ENCODE data around the gene VPS26C.
"Not testable (repeated sequence)": the region's sequence is repeated elsewhere in the genome, so short reads cannot be mapped to it uniquely, and the experiment has no call there.

VPS26C gene

GRCh38 chr21:37292041-37292440, 24.9 kb upstream of the VPS26C start:
- DNase-seq: no peak
- Histone ChIP-seq H3K4me1 (ENCODE audit: control extremely low read depth in 1 of 4, control insufficient read depth in 4 of 4, insufficient read depth in 4 of 4, low read length in 3 of 4) (peaks cover 0 to 9% (median 1%) of the 10 kb centered on the region in 4 experiments), H3K9me3 (ENCODE audit: control extremely low read depth in 1 of 5, control insufficient read depth in 4 of 5, insufficient read depth in 2 of 5, low read depth in 1 of 5, low read length in 4 of 5) (no peaks in the 10 kb centered on the region), H3K36me3 (ENCODE audit: control insufficient read depth in 4 of 4, insufficient read depth in 4 of 4, low read length in 3 of 4) (no peaks in the 10 kb centered on the region), H3K4me3 (ENCODE audit: control insufficient read depth in 1 of 7, extremely low read depth in 1 of 7, insufficient read depth in 4 of 7, low read depth in 2 of 7, low read length in 6 of 7) (no peak overlapping the region), H3K27me3 (replicated peaks in 2 of 5; ENCODE audit: control insufficient read depth in 4 of 5, insufficient read depth in 5 of 5, low read length in 4 of 5) (no peaks in the 10 kb centered on the region), H3K27ac (ENCODE audit: insufficient read depth in 1 of 2, low read depth in 1 of 2, low read length in 2 of 2, poor library complexity in 1 of 2, severe bottlenecking in 2 of 2) (no peak overlapping the region)
- ChIA-PET CTCF (interaction anchor here (1.2 to 1.4 kb wide), 2 partner anchors 8 to 33 kb away, joined by 3 to 4 read pairs; no protein-coding TSS in a partner anchor), POLR2A (no interaction called here)
- whole genome bisulfite sequencing (ENCODE audit: insufficient coverage): 100% methylated on average over 1 of the region's 1 CpG

- H3K27me3 ChIP-seq (replicated peaks in 2 of 5; ENCODE audit: control insufficient read depth in 4 of 5, insufficient read depth in 5 of 5, low read length in 4 of 5); H3K4me3 ChIP-seq (ENCODE audit: control insufficient read depth in 1 of 7, extremely low read depth in 1 of 7, insufficient read depth in 4 of 7, low read depth in 2 of 7, low read length in 6 of 7); H3K4me1 ChIP-seq (ENCODE audit: control extremely low read depth in 1 of 4, control insufficient read depth in 4 of 4, insufficient read depth in 4 of 4, low read length in 3 of 4); POLR2A ChIA-PET; H3K9me3 ChIP-seq (ENCODE audit: control extremely low read depth in 1 of 5, control insufficient read depth in 4 of 5, insufficient read depth in 2 of 5, low read depth in 1 of 5, low read length in 4 of 5); H3K36me3 ChIP-seq (ENCODE audit: control insufficient read depth in 4 of 4, insufficient read depth in 4 of 4, low read length in 3 of 4); H3K27ac ChIP-seq (ENCODE audit: insufficient read depth in 1 of 2, low read depth in 1 of 2, low read length in 2 of 2, poor library complexity in 1 of 2, severe bottlenecking in 2 of 2); DNase-seq: not testable (repeated sequence)
- CTCF ChIA-PET: interaction anchor here (1.0 kb wide), 1 partner anchor 9 kb away, joined by 3 read pairs; no protein-coding TSS in a partner anchor
- 91% methylated on average over 14 of the region's 38 CpGs for WGBS (ENCODE audit: insufficient coverage)
Measured at GRCh38 chr21:37283191-37283710, 16.1 kb upstream of the VPS26C start.

GRCh38 chr21:37282602-37283001, 15.5 kb upstream of the VPS26C start:
- WGBS (ENCODE audit: insufficient coverage): 83% methylated on average over 7 of the region's 10 CpGs
- H3K27ac ChIP-seq (ENCODE audit: insufficient read depth in 1 of 2, low read depth in 1 of 2, low read length in 2 of 2, poor library complexity in 1 of 2, severe bottlenecking in 2 of 2); H3K36me3 ChIP-seq (ENCODE audit: control insufficient read depth in 4 of 4, insufficient read depth in 4 of 4, low read length in 3 of 4); H3K27me3 ChIP-seq (replicated peaks in 2 of 5; ENCODE audit: control insufficient read depth in 4 of 5, insufficient read depth in 5 of 5, low read length in 4 of 5); H3K4me1 ChIP-seq (ENCODE audit: control extremely low read depth in 1 of 4, control insufficient read depth in 4 of 4, insufficient read depth in 4 of 4, low read length in 3 of 4); POLR2A ChIA-PET; H3K9me3 ChIP-seq (ENCODE audit: control extremely low read depth in 1 of 5, control insufficient read depth in 4 of 5, insufficient read depth in 2 of 5, low read depth in 1 of 5, low read length in 4 of 5): not testable (repeated sequence)
- peak in 1 of 3 donors; percentile 30 for DNase-seq
- H3K4me3 ChIP-seq (ENCODE audit: control insufficient read depth in 1 of 7, extremely low read depth in 1 of 7, insufficient read depth in 4 of 7, low read depth in 2 of 7, low read length in 6 of 7): peak overlapping the region in 2 of 7 experiments; percentile 19 to 26
- CTCF ChIA-PET: interaction anchor here (1.3 kb wide), 1 partner anchor 87 kb away, joined by 3 read pairs; no protein-coding TSS in a partner anchor

- Histone ChIP-seq H3K36me3 (ENCODE audit: control insufficient read depth in 4 of 4, insufficient read depth in 4 of 4, low read length in 3 of 4) (no peaks in the 10 kb centered on the region), H3K4me1 (ENCODE audit: control extremely low read depth in 1 of 4, control insufficient read depth in 4 of 4, insufficient read depth in 4 of 4, low read length in 3 of 4) (peaks cover 0 to 5% (median 1%) of the 10 kb centered on the region in 4 experiments), H3K27ac (ENCODE audit: insufficient read depth in 1 of 2, low read depth in 1 of 2, low read length in 2 of 2, poor library complexity in 1 of 2, severe bottlenecking in 2 of 2) (no peak overlapping the region), H3K27me3 (replicated peaks in 2 of 5; ENCODE audit: control insufficient read depth in 4 of 5, insufficient read depth in 5 of 5, low read length in 4 of 5) (no peaks in the 10 kb centered on the region), H3K9me3 (ENCODE audit: control extremely low read depth in 1 of 5, control insufficient read depth in 4 of 5, insufficient read depth in 2 of 5, low read depth in 1 of 5, low read length in 4 of 5) (peaks cover 0 to 2% (median 0%) of the 10 kb centered on the region in 5 experiments), H3K4me3 (ENCODE audit: control insufficient read depth in 1 of 7, extremely low read depth in 1 of 7, insufficient read depth in 4 of 7, low read depth in 2 of 7, low read length in 6 of 7) (peak overlapping the region in 3 of 7 experiments; percentile 19 to 69 (median 26))
- POLR2A ChIA-PET: no interaction called here
- whole genome bisulfite sequencing (ENCODE audit: insufficient coverage): 47% methylated on average over 12 of the region's 16 CpGs
- DNase-seq: peak in 1 of 3 donors; percentile 37
- CTCF ChIA-PET: interaction anchor here (1.3 kb wide), 1 partner anchor 87 kb away, joined by 3 read pairs; no protein-coding TSS in a partner anchor
Measured at GRCh38 chr21:37281993-37282392, 14.9 kb upstream of the VPS26C start.

GRCh38 chr21:37281579-37281978, 14.4 kb upstream of the VPS26C start:
- Histone ChIP-seq H3K27me3 (replicated peaks in 2 of 5; ENCODE audit: control insufficient read depth in 4 of 5, insufficient read depth in 5 of 5, low read length in 4 of 5) (no peaks in the 10 kb centered on the region), H3K27ac (ENCODE audit: insufficient read depth in 1 of 2, low read depth in 1 of 2, low read length in 2 of 2, poor library complexity in 1 of 2, severe bottlenecking in 2 of 2) (no peak overlapping the region), H3K36me3 (ENCODE audit: control insufficient read depth in 4 of 4, insufficient read depth in 4 of 4, low read length in 3 of 4) (no peaks in the 10 kb centered on the region), H3K4me3 (ENCODE audit: control insufficient read depth in 1 of 7, extremely low read depth in 1 of 7, insufficient read depth in 4 of 7, low read depth in 2 of 7, low read length in 6 of 7) (peak overlapping the region in 4 of 7 experiments; percentile 26 to 69 (median 56)), H3K9me3 (ENCODE audit: control extremely low read depth in 1 of 5, control insufficient read depth in 4 of 5, insufficient read depth in 2 of 5, low read depth in 1 of 5, low read length in 4 of 5) (peaks cover 0 to 2% (median 0%) of the 10 kb centered on the region in 5 experiments), H3K4me1 (ENCODE audit: control extremely low read depth in 1 of 4, control insufficient read depth in 4 of 4, insufficient read depth in 4 of 4, low read length in 3 of 4) (peaks cover 0 to 5% (median 1%) of the 10 kb centered on the region in 4 experiments)
- ChIA-PET CTCF (interaction anchor here (1.3 kb wide), 1 partner anchor 88 kb away, joined by 3 read pairs; no protein-coding TSS in a partner anchor), POLR2A (no interaction called here)
- peak in 1 of 3 donors; percentile 13 for DNase-seq
- 25% methylated on average over 8 of the region's 10 CpGs for WGBS (ENCODE audit: insufficient coverage)

GRCh38 chr21:37279271-37279670, 12.1 kb upstream of the VPS26C start:
- H3K4me1 ChIP-seq (ENCODE audit: control extremely low read depth in 1 of 4, control insufficient read depth in 4 of 4, insufficient read depth in 4 of 4, low read length in 3 of 4); CTCF ChIA-PET; H3K9me3 ChIP-seq (ENCODE audit: control extremely low read depth in 1 of 5, control insufficient read depth in 4 of 5, insufficient read depth in 2 of 5, low read depth in 1 of 5, low read length in 4 of 5); POLR2A ChIA-PET; H3K4me3 ChIP-seq (ENCODE audit: control insufficient read depth in 1 of 7, extremely low read depth in 1 of 7, insufficient read depth in 4 of 7, low read depth in 2 of 7, low read length in 6 of 7); H3K36me3 ChIP-seq (ENCODE audit: control insufficient read depth in 4 of 4, insufficient read depth in 4 of 4, low read length in 3 of 4); H3K27me3 ChIP-seq (replicated peaks in 2 of 5; ENCODE audit: control insufficient read depth in 4 of 5, insufficient read depth in 5 of 5, low read length in 4 of 5); H3K27ac ChIP-seq (ENCODE audit: insufficient read depth in 1 of 2, low read depth in 1 of 2, low read length in 2 of 2, poor library complexity in 1 of 2, severe bottlenecking in 2 of 2): not testable (repeated sequence)
- no CpG with 5 or more reads among the region's 4 CpGs for WGBS (ENCODE audit: insufficient coverage)
- DNase-seq: peak in 1 of 3 donors; percentile 13

- WGBS (ENCODE audit: insufficient coverage): 91% methylated on average over 3 of the region's 7 CpGs
- POLR2A ChIA-PET: no interaction called here
- Histone ChIP-seq H3K36me3 (ENCODE audit: control insufficient read depth in 4 of 4, insufficient read depth in 4 of 4, low read length in 3 of 4) (no peaks in the 10 kb centered on the region), H3K4me3 (ENCODE audit: control insufficient read depth in 1 of 7, extremely low read depth in 1 of 7, insufficient read depth in 4 of 7, low read depth in 2 of 7, low read length in 6 of 7) (no peak overlapping the region), H3K4me1 (ENCODE audit: control extremely low read depth in 1 of 4, control insufficient read depth in 4 of 4, insufficient read depth in 4 of 4, low read length in 3 of 4) (peaks cover 0 to 5% (median 1%) of the 10 kb centered on the region in 4 experiments), H3K27ac (ENCODE audit: insufficient read depth in 1 of 2, low read depth in 1 of 2, low read length in 2 of 2, poor library complexity in 1 of 2, severe bottlenecking in 2 of 2) (no peak overlapping the region), H3K27me3 (replicated peaks in 2 of 5; ENCODE audit: control insufficient read depth in 4 of 5, insufficient read depth in 5 of 5, low read length in 4 of 5) (no peaks in the 10 kb centered on the region), H3K9me3 (ENCODE audit: control extremely low read depth in 1 of 5, control insufficient read depth in 4 of 5, insufficient read depth in 2 of 5, low read depth in 1 of 5, low read length in 4 of 5) (peaks cover 0 to 2% (median 0%) of the 10 kb centered on the region in 5 experiments)
- no peak for DNase-seq
- CTCF ChIA-PET: interaction anchor here (1.0 kb wide), 1 partner anchor 92 kb away, joined by 3 read pairs; no protein-coding TSS in a partner anchor
Measured at GRCh38 chr21:37278199-37278598, 11.1 kb upstream of the VPS26C start.

Data from common myeloid progenitor, CD34-positive (primary cell).